Activated T-helper 1 cell treated with anti-CD3 and anti-CD28 coated beads, Interleukin-2, amount 50 U/mL, for 16 hours (primary cell): ENCODE measurements around the gene SLC25A42.
"Not testable (repeated sequence)": the region's sequence is repeated elsewhere in the genome, so short reads cannot be mapped to it uniquely, and the experiment has no call there.

ENCODE experiments used
- DNase-seq, 2 donors: peaks; one replicate each; pipeline ENCODE4 v3.0.0-alpha.2; 2020; ENCODE audit warnings: low read depth in 1 of 2, low spot score in 1 of 2

Gene SLC25A42, protein sequence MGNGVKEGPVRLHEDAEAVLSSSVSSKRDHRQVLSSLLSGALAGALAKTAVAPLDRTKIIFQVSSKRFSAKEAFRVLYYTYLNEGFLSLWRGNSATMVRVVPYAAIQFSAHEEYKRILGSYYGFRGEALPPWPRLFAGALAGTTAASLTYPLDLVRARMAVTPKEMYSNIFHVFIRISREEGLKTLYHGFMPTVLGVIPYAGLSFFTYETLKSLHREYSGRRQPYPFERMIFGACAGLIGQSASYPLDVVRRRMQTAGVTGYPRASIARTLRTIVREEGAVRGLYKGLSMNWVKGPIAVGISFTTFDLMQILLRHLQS

GRCh38 chr19:19063183-19064097, at the start of gene SLC25A42:
TSS of gene SLC25A42 (plus strand) at chr19:19063994. CDS start at chr19:19096125, 32,131 bp downstream.
- peak; percentile 98 for DNase-seq

DNA sequence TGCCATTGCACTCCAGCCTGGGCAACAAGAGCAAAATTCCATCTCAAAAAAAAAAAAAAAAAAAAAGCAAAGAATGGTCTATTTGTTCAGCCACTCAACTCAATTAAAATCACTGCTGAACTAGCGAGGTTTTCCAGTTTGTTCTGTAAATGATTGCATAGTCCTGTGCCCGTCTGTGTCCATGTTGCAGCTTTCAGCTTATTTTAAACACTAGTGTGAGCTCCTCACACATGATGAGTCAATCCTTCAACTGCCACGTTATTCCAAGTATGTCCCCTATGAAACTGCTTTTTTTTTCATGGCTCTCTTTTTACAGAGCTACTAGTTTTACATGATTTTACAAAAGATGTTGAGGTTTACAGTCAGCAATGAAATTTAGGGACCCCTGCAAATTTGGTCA, 42.7 kb upstream of the SLC25A42 start:
- no peak for DNase-seq

DNA sequence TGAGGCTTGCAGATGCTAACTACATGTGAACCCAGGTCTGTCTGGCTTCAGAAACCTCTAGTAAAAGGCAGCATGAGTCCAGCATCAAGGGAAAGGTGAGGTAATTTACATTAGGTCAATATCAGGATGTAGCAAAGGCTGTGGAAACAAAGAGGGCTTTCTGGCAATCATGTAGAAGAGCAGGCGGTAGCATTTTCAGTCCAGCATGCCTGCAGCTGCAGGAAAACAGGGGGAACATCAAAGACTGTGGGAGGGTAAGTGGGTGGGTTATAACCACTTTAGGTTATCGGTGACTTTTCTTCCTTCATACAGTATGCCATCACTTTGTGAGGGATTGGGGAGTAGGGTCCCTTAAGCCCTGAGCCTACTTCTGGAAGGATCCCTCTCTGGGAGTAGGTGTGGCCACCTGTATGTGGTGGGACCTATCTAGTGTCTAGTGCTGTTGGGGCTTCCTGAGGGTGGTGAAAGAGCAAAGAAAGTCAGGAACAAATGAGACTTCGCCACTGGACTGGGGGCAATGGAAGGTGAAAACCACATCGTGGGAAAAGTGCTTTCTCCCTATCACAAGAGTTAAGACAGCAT, 41.3 kb upstream of the SLC25A42 start:
- DNase-seq = no peak

DNA sequence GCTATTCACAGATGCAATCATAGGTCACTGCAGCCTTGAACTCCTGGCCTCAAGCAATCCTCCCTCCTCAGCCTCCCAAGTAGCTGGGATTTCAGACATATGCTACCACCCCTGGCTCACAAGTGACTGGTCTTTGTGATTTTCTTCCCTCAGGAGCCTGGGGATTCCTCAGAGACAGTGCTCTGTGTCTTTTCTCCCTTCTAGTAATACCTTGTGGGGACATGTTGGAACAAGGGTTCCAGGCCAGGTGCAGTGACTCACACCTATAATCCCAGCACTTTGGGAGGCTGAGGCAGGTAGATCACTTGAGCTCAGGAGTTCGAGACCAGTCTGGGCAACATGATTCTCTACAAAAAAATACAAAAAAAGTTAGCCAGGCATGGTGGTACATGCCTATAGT, 40.4 kb upstream of the SLC25A42 start:
- not testable (repeated sequence) for DNase-seq

- DNase-seq = no peak
These were observed 37.9 kb upstream of the SLC25A42 start for GRCh38 chr19:19025861-19026260.

- no peak for DNase-seq
These were observed 37.4 kb upstream of the SLC25A42 start for GRCh38 chr19:19026299-19026971.

GRCh38 chr19:19027228-19027627, 36.6 kb upstream of the SLC25A42 start:
- no peak for DNase-seq

- no peak for DNase-seq
These were observed 35.3 kb upstream of the SLC25A42 start for GRCh38 chr19:19028526-19028925.

DNA sequence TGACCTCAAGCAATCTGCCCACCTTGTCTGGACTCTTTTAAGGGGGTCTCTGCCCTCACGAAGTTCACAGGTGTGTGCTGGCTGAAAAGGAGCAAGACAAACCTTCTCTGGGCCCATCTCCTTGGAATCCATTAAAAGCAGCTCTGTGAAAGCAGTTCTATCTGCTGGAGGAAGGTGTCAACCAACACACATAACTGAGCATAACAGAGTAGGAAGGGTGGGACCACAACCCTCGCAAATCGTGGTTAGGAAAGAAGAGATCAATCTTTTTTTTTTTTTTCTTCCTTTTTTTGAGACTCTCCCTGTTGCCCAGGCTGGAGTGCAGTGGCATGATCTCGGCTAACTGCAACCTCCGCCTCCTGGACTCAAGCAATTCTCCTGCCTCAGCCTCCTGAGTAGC, 31.9 kb upstream of the SLC25A42 start:
- DNase-seq = no peak

- DNase-seq = peak in 1 of 2 donors; percentile 42
These were observed 31.2 kb upstream of the SLC25A42 start for GRCh38 chr19:19032420-19033175.

- no peak for DNase-seq
These were observed 30.7 kb upstream of the SLC25A42 start for GRCh38 chr19:19033176-19033425.

GRCh38 chr19:19033426-19034203, 30.2 kb upstream of the SLC25A42 start, which contains the start of the genes ARMC6 and SUGP2:
TSS of gene ARMC6 (plus strand) at chr19:19033603. CDS start at chr19:19034210, 607 bp downstream.
TSS of gene SUGP2 (minus strand) at chr19:19033517. CDS start at chr19:19031071, 2,446 bp downstream.
- DNase-seq = peak; percentile 67 to 88

DNA sequence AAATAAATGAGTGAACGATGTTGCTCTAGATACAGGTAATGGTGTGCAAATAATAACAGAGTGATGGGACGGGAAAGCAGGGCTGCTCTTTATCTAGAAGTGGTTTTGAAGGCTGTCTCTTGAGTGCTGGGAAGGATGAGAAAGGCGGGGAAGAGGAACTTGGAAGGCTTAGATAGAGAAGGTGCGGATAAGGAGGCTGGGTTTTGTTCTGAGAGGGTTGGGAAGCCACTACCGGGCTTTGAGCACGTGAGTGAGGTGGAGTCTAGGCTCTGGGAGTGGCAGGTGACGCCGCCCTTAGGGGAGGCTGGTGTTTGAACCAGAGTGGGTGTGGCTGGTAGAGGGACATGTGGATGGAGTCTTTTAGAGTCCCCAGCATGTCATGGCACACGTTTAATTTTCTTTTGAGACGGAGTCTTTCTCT, 29.6 kb upstream of the SLC25A42 start:
- DNase-seq = peak in 1 of 2 donors; percentile 41

DNA sequence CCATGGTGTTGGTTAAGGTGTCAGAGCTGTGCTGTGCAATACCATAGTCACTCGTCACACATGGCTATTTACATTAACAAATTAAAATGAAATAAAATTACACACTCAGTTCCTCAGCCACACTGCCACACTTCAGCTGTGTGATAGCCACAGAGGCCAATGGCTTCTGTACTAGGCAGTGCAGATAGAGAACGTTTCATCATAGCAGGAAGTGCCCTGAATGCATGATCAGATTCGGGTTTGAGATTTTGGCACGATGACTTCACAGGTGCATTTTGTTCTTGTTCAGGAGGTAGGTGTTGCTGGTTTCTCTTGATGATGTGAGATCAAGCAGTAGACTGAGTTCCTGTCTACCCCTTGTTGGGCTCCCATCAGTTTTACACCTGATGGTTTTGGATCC, 23.9 kb upstream of the SLC25A42 start:
- DNase-seq = no peak

- DNase-seq = no peak
These were observed 23.4 kb upstream of the SLC25A42 start for GRCh38 chr19:19040417-19040816.

DNA sequence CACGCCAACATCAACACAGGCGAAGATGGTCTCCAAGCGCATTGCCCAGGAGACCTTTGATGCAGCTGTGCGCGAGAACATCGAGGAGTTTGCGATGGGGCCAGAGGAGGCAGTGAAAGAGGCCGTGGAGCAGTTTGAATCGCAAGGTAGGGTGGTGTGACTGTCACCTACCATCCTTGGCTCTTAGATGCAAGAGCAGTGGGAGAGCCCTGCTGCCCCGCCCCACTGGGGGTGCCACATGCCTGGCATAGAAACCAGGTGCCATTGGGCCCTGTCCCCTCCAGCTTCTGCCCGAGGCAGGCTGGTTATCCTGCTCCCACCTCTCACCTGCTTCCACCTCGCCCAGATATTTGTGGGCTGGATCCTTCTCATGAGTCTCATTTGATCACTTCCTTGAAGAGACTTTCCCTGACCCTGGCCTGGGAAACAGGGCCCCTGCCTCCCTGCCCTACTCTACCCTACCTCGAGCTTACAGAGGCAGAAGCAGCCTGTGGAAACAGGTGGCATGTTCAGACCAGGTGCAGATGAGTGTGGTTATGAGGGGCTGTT, 21.0 kb upstream of the SLC25A42 start:
- no peak for DNase-seq

- no peak for DNase-seq
These were observed 20.3 kb upstream of the SLC25A42 start for GRCh38 chr19:19043481-19043880.

DNA sequence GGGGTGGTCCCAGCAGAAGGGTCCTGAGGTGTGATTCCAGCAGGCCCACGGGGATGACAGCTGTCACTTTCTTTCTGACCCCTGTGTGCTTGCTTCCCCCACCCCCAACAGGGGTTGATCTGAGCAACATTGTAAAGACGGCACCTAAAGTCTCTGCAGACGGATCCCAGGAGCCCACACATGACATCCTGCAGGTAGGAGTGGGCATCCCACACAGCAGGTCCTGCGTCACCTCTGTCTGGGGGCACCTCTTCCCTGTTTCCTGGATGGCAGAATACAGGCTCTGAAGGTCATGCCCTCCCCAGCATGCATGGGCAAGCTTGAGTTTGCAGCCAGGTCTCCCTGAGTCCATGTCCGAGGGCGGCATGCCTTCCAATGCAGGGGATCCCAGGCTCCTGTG, 19.9 kb upstream of the SLC25A42 start:
- DNase-seq = no peak

DNA sequence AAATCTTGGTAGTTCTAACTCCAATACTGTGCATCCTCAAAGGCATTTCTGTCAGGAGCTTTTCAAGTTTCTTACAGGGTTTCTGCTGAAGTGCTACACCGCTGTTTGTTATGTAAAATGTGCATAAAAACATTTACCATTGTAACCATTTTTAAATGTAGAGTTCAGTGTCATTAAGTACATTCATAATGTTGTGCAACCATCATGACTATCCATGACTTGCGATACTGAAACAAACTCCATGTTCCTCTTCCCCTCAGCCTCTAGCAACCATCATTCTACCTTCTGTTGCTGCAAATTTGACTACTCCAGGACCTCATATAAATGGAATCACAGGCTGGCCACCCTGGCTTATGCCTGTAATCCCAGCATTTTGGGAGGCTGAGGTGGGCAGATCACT, 14.4 kb upstream of the SLC25A42 start:
- DNase-seq = no peak

- DNase-seq = no peak
These were observed 13.7 kb upstream of the SLC25A42 start for GRCh38 chr19:19050104-19050503.
